Gastroesophageal sphincter (tissue), 3 donors: ENCODE results near the gene CDC34.

Source experiments
- POLR2A ChIP-seq, 2 donors: fragments of 450-650 bp; IDR thresholded peaks; one replicate each; pipeline ENCODE4 v1.6.1; 2017; ENCODE audit warnings: antibody characterized with exemption in 2 of 2, mild to moderate bottlenecking in 2 of 2, moderate library complexity in 1 of 2
- TF ChIP-seq, protein P1 (sequence below), 4 experiments: fragments of 200-600 bp in 2 of 4; fragments of 450-650 bp in 2 of 4; sonication (generic) in 1 of 4; IDR thresholded peaks; one replicate each; pipeline ENCODE4 v1.5.1; 2017 to 2019; ENCODE audit warnings: antibody characterized with exemption in 4 of 4, mild to moderate bottlenecking in 2 of 4, moderate library complexity in 2 of 4

DNA sequence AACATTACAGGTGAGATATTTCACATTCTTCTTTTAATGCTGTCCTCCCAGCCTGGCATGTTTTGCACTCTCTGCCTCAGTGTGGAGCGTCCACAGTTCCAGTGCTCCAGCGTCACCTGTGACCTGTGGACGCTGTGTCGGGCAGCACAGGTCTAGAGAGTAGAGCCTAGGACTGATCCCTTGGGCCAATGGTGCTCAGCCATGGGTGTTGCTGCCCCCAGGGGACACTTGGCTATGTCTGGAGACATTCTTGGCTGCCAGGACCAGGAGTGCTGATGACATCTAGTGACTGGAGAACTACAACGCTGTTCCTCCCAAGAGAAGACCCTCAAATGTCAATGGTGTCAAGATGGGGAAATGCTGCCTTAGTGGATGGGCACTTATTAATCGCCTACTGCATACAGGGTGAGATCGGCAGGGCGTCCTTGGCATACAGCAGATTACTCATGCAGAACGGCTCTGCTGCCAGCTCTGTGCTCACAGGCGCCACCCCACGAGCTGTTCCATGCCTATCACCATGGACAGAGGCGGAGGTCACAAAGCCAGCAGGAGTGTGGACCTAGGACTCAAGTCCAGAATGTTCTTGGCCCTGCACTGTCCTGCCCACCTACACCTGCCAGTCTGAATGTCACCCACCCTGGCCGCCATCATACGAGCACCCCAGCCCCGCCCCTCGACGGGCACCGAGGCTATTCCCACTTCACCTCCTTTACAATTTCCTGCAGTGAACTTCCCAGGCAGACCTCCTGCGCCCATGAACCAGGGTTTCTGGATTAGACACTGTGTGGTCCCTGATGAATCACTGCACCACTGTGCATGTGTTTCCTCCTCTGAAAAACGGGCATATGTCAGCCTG is 49.1 kb upstream of the CDC34 start:
- TF ChIP-seq POLR2A (IDR thresholded peaks at IDR 0.05) = no peak
- TF ChIP-seq, protein P1, sequence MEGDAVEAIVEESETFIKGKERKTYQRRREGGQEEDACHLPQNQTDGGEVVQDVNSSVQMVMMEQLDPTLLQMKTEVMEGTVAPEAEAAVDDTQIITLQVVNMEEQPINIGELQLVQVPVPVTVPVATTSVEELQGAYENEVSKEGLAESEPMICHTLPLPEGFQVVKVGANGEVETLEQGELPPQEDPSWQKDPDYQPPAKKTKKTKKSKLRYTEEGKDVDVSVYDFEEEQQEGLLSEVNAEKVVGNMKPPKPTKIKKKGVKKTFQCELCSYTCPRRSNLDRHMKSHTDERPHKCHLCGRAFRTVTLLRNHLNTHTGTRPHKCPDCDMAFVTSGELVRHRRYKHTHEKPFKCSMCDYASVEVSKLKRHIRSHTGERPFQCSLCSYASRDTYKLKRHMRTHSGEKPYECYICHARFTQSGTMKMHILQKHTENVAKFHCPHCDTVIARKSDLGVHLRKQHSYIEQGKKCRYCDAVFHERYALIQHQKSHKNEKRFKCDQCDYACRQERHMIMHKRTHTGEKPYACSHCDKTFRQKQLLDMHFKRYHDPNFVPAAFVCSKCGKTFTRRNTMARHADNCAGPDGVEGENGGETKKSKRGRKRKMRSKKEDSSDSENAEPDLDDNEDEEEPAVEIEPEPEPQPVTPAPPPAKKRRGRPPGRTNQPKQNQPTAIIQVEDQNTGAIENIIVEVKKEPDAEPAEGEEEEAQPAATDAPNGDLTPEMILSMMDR (IDR thresholded peaks at IDR 0.05) = no peak
